GM19240 (cell line): ENCODE measurements around the gene SMTNL1.

Source experiments
- DNase-seq: peaks from one replicate; pipeline ENCODE4 v3.0.0; 2011; ENCODE audit warnings: low spot score; ENCODE audit not compliant: insufficient read length

Gene SMTNL1

DNA sequence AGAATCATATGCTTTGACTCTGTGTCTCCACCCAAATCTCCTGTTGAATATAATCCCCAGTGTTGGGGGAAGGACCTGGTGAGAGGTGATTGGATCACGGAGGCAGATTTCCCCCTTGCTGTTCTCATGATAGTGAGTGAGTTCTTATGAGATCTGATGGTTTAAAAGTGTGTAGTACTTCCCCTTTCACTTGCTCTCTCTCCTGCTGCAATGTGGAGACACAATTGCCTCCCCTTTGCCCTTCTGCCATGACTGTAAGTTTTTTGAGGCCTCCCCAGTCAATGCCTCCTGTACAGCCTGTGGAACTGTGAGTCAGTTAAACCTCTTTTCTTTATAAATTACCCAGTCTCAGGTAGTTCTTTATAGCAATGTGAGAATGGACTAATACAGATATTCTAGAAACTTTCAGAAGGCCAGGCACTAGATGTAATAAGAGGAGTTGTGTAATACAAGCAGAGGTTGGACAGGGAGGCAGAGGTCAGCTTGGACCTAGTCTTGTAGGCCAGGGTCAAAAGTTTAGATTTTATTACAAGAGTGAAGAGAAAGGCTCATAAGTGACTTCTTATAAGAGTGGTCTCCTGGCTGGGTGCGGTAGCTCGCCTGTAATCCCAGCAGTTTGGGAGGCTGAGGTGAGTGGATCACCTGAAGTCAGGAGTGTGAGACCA lies 50.8 kb downstream of the SMTNL1 start:
- DNase-seq: no peak

DNA sequence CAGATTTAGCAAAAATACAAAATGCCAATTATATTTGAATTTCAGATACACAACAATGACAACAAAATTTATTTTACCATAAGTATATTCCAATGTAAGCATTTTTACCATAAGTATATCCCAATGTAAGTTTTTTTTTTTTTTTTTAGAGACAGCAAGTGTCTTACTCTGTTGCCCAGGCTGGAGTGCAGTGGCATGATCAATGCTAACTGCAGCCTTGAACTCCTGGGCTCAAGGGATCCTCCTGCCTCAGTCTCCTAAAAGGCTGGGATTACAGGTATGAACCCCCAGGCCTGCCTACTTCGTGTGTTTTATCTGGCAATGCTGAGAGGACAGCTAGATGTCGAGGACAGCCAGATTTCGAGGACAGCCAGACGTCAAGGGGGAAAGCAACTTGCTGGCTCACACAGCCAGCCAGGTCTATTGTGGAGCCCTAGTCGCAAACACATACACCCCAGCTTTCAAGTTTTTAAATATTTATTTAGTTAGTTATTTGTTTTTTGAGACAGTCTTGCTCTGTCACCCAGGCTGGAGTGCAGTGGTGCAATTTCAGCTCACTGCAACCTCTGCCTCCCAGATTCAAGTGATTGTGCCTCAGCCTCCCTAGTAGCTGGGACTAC lies 59.0 kb downstream of the SMTNL1 start:
- no peak for DNase-seq

DNA sequence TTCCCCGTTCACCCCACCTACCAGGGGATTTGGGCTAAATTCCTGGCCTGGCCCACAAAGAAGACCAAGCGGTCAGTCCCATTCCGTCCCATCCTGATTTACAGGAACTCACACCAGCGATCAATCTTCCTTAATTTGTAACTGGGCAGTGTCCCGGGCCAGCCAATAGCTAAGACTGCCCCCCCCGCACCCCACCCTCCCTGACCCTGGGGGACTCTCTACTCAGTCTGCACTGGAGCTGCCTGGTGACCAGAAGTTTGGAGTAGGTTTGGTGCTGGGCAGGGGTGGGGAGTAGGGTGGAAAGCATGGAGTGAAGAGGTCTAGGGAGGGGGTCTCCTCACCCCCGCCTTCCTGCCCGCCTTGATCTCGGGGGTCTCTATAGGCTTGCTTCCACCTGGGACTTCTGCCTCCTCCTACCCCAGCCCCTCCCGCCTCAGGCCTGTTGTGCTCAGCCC lies 60.1 kb downstream of the SMTNL1 start, which contains the start of gene SERPING1:
Gene SERPING1 (plus strand): TSS at position 225 of the 455 bp plus-strand sequence. CDS start 586 bp downstream, outside the sequence.
- DNase-seq: no peak

- no peak for DNase-seq
Observed at GRCh38 chr11:57597916-57598830, 60.8 kb downstream of the SMTNL1 start.

GRCh38 chr11:57598831-57599155 lies 61.4 kb downstream of the SMTNL1 start:
- no peak for DNase-seq

DNA sequence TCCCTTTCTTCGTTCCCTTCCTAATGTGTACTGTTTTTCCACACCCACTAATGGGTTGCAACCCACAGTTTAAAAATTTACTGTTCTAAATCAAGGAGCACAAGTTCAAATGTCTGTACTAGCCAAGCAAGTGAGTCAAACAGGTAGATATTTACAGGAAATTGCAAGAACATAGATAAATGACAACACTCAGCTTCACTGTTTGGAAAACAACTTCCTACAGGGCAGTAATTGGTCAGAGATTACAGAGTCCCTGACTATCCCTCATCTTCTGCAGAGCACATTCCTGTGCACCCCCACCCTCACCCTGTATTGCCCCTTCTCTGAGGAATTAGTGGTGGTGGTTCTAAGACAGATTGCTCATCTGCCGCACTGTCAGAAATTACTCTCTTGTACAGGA lies 62.0 kb downstream of the SMTNL1 start:
- no peak for DNase-seq
